GM11168 (cell line): Measurements from ENCODE around the gene MLC1.

Experiments
- in situ Hi-C: fragments of 300-500 bp; cut with MboI; formaldehyde crosslinking; loops from one replicate; pipeline ENCODE4 v1.12.0; 2022; ENCODE audit warnings: low sequenced_read_pairs; ENCODE audit not compliant: unreplicated experiment

The MLC1 gene

DNA sequence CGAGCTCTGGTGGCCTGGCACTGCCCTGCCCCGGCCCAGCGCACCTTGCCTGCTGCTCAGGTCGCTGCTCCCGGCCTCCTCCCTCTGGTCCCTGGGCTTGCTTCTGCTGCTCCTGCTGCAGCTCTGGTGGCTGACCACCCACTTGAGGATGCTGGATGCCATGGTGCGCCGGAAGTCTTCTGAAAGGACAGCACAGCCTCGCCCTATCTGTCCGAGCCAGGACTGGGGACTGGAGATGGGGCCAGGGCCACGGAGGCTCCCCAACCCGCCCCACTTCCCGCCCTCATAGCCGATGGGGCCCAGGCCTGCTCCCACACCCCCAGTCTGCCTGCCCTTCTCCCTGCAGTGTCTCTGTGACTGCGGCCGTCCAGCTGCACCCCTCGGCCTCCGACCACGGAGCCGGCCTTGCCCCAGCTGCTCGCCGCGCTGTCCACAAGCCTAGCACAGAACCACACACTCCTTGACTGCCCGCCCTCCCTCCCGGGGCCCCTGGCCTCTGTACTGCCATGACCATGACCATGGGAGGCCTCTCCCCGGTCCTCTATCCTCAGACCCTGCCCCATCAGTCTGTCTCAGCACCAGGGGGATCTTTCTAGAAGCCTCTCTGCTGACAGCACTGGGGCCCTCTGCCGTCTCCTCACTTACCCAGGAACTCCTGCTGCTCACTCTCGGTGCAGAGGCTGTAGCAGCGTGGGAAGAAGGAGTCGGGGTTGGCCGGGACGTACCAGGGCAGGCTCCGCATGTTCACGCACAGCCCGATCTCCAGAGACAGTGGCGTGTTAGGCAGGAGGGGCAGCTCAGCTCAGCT, 39.8 kb downstream of the MLC1 start:
- in situ Hi-C loops, result loop anchor here (25.0 kb wide), 2 partner anchors 283 to 1958 kb away; no protein-coding TSS in a partner anchor

DNA sequence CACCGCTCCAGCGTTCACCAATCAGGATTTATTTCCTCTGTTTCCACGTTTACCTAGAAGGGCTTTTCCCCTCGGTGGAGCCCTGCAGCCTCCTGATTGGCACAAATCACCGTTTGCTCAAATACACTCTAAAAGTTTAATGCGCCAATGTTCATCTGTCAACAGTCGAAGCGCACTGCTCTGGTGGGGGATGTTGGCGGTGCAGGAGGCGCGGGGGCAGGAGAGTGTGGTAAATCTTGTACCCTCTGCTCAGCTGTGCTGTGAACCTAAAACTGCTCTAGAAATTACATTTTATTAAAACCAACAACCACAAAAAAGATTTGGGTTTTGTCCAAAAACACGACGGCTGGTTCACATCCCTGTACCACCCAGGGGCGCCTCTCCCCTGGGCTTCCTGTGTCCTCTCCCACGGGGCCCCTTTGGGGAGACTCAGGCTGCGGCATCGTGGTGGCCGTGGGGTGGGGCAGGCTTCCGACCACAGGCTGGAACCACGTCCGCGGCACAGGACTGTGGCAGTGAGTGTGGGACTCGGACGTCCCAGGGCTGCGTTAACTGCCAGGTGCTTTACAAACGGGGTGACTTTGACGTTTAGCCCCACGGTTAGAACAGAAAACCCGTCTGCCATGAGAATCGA, 40.6 kb downstream of the MLC1 start:
- in situ Hi-C loops, result loop anchor here (25.0 kb wide), 2 partner anchors 282 to 1957 kb away; no protein-coding TSS in a partner anchor

DNA sequence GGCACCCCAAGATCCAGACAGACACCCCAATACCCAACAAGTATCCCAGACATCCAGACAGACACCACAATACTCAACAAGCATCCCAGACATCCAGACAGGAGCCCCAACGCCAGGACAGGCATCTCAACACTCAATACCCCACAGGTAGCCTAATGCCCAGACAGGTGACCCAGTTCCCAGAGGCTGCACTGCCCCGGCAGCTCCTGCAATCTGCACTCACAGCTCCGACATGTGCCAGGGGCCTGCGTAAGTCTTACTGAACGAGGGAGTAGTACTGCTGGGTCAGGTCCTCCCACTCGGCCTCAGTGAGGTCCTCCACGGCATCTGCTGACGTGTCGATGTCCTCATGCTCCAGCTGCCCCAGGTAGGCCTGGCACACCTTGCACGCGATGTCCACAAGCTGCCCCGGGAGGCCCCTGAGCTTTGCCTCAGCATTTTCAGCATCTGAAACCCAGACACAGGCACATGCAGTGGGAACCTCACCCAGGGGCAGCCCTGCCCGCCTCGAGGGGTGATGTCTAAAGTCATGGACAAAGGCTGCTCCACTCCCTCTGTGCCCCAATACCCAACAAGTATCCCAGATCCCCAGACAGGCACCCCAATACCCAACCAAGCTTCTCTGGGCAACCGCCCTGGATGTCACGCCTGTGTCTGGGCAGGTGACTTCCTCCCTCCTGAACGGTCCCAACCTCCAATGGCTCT, 43.7 kb downstream of the MLC1 start:
- in situ Hi-C loops, result loop anchor here (25.0 kb wide), 2 partner anchors 279 to 1954 kb away; no protein-coding TSS in a partner anchor

DNA sequence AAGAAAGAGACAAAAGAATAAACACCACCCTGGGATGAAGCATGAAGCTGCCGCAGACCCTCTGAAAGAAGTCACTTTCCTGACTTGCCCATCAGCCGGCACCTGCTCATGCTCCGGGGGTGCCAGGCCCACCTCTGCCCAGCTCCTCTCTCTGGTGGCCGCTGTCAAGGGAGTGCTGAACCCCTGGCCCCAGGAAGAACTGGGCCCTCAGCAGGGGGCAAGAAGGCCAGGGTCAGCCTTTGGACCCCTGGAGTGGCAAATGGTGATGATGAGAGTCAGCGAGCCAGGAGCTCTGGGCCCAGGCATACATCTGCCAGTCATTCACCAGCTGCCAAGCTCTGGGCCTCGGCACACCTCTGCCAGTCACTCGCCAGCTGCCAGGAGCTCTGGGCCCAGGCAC, 44.5 kb downstream of the MLC1 start:
- in situ Hi-C loops, result loop anchor here (25.0 kb wide), 2 partner anchors 278 to 1953 kb away; no protein-coding TSS in a partner anchor

DNA sequence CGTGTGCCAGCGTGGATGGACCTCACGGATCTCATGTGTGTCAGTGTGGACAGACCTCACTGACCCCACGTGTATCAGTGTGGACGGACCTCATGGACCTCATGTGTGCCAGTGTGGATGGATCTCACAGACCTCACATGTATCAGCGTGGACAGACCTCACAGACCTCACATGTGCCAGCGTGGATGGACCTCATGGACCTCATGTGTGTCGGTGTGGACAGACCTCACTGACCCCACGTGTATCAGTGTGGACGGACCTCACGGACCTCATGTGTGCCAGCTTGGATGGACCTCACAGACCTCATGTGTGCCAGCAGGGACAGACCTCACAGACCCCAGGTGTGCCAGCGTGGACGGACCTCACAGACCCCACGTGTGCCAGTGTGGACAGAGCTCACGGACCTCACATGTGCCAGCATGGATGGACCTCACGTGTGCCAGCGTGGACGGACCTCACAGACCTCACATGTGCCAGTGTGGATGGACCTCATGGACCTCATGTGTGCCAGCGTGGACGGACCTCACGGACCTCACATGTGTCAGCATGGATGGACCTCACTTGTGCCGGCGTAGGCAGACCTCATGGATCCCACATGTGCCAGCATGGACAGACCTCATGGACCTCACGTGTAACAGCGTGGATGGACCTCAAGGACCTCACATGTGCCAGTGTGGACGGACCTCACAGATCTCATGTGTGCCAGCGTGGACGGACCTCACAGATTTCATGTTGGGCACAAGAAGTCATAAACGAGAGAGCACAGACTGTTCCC, 45.4 kb downstream of the MLC1 start:
- in situ Hi-C loops, result loop anchor here (25.0 kb wide), 2 partner anchors 278 to 1953 kb away; no protein-coding TSS in a partner anchor

DNA sequence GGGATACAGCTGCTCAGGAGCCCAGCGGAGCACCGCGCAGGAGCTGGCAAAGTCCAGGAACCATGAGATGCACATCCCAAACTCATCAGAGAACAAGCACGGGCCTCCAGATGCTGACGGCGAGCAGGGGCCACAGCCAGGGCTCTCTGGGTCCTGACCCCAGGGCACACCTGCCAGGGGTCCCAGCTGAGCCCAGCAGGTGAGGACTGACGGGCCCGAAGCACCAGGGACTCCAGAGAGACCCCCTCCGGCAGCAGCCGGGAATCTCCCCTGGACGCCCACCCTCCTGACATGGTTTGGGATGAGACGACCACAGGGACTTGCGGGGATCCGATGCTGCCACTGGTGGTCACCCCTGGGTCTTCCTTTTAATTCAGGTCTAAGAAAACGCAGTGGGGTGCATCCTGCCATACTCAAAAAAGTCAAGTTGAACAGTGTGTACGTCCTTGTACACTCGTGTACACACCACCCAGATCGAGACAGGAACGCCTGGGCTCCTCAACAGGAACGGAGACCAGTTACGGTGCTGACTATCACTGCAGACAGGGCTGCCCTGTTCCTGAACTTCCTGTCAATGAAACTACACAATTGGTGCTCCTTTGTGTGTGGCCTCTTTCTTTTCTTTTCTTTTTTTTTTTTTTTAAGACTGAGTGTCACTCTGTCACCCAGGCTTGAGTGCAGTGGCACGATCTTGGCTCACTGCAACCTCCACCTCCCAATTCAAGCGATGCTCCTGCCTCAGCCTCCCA, 49.1 kb downstream of the MLC1 start:
- in situ Hi-C loops, result loop anchor here (25.0 kb wide), 2 partner anchors 274 to 1949 kb away; no protein-coding TSS in a partner anchor

DNA sequence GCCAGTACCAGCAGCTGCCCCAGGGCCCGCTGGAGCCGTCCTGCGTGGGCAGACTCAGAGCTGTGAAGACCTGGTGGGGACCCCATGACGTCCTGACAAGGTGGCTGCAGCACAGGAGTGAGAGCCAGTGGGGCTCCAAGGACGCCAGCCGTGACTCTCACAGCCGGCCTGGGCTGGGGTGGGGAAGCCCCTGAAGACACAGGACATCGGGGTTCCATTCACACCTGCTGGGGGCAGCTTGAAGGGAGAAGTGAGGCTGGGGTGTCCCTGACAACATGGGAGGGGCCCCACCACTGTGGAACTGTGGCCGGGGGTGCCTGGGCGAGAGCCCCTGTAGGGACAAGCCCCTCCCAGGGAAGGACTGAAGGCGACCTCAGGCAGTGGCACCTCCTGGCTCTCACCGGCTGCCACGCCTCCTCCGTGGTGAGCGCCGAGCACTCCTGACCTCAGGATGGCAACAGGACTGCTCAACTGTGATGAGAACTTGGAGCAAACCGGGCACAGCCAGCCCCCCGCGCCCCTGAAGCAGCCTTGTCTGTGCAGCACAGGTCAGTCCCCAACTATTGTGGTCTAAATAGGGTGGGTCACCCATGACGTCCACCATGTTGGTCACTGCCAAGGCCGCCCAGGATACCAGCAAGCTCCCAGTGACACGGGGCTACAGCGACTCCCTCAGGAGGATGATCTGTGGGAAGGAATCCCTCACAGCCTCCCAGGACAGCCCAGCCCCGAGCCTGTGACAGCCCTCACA, 49.9 kb downstream of the MLC1 start:
- in situ Hi-C loops, result loop anchor here (25.0 kb wide), 2 partner anchors 273 to 1948 kb away; no protein-coding TSS in a partner anchor

DNA sequence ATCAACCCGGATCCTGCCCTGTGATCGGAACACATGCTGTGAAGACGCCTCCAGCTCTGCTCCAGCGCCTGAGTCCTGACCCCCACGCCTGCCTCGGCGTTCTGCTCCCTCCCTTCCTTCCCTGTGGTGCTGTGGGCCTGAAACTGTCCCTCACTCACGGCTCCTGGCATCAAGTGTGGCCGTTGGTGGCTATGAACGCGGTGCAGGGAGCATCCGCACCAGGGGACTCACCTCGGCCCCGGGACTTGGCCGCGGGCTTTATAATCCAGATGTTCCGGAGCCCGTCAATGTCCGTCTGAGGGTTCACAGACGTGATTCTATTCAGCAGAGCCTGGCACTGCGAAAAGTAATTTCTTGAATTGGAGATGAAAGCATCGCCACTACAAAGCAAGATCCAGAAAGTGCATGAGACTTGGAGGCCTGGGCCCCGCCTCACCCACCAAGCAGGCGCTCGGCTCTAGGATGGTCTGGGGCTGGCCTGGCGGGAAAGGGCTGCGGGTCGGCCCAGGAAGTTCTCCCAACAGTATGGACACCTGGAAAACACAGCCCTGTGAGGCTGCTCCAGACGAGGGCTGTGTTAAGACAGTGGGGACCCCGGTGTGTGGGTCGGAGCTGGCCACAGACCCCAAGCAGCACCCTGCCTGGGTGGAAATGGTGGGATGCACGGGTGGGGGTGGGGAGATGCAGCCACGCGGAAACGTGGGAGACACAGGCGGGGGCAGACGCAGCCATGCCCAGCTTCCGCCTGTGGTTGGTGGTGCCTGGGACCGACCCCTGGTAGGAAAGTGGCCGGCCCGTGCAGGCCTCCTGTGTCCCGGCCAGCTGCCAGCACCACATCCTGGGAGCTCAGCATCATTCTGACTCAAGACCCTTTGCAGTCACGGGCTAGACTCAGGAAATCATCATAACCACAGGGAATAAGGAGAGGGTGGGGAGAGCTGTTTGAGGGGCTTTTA, 50.8 kb downstream of the MLC1 start:
- in situ Hi-C loops, result loop anchor here (25.0 kb wide), 2 partner anchors 272 to 1947 kb away; no protein-coding TSS in a partner anchor

DNA sequence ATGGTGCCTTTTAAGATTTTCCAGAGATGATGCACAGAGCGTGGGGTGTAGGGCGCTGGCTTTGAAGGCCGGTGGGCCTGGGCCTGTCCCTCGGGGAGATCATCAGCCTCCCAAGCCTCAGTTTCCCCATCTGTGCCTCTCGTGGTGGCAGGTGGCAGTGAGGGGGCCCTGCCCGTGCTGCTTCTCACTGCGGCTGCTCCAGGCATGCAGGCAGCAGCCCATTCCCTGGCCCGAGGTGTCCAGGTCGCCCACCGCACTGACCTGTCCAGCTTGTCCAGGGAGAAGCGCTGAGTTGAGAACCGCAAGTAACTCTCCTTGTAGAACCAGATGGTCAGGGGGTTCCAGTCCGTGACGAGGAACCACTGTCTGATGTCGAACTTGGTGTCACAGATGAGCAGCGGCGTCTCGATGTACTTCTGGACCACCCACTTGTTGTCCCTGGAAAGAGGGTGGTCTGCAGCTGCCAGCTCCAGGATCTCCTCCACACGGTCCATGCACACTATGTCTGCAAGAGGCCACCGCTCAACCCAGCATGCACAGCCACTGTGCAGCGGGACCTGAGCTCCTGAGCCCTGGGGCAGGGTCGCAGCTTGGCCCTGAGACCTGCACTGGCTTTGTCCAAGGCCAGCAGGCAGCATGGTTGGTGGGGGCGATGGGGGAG, 52.2 kb downstream of the MLC1 start:
- in situ Hi-C loops, result loop anchor here (25.0 kb wide), 2 partner anchors 271 to 1946 kb away; no protein-coding TSS in a partner anchor

DNA sequence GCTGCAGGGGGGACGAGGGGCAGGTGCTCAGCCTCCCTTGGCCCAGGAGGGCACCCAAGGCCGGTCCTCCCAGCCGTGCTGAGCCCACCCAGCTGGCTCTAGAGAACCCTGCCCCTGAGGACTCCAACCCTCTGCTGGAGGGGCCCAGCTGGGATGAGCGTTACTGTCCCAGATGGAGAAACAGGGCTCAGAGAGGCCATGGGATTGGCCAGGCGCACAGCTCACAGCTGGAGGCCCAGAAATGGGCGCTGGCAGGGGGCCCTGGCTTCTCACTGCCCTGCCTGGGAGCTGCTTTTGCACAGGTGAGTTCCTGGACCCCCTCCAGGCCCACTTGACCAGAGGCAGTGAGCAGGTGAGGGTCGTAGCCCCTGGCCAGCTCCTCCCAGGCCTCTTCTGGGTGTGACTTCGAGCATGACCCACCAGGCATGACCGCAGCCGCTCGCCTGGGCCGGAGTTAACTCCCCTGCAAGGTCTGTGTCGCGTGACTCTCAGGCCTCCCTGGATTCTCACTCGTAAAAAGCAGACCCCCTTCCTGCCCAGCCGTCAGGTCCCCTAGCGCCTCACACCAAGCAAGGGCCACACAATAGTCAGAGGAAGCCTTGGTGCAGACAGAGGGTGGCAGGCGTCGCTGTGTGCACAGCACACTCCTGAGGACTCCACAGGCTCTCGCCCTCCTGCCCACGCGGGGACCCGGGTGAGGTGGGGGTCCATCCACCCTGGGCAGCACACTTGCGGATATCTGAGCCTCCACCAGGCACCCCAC, 52.9 kb downstream of the MLC1 start:
- in situ Hi-C loops, result loop anchor here (25.0 kb wide), 2 partner anchors 270 to 1945 kb away; no protein-coding TSS in a partner anchor

DNA sequence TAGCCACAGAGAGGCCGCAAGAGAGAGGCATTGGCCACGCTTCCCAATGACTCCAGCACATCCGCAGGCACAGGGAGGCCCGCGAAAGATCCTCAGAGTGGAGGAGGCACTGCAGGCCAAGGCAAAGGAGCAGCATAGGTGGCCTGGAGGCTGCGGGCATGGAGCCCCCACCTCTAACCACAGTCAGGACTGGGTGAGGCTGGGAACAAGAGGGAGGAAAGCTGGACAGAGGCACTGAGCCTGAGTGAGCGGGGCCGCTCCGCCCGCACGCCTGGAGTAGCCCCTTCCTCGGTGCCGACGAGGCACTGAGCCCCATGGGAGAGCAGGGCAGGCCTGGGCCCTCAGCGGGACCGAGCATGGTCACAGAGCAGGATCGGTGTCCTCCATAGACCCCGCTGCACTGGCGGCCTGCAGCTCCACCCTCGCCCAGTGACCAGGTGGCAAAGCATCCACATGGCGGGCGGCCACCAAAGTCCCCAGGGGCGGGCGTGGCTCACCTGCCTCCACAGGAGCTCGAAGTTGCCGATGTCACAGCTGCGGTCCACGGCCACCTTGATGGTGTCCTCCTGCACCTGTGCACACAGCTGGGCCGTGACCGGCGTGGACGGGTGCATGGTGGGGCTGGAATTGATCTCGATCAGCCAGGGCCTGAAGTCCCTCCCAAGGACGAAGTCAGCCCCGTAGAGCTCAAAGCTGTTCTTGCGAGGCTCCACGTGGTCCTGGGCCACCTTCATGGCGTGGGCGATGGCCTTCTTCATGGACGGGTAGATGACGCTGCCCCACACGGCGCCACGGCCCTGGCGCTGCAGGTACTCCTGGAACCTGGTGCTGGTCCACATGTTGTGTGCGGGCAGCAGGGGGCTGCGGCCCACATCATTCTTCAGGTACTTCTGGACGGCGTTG, 53.8 kb downstream of the MLC1 start:
- in situ Hi-C loops, result loop anchor here (25.0 kb wide), 2 partner anchors 269 to 1944 kb away; no protein-coding TSS in a partner anchor

DNA sequence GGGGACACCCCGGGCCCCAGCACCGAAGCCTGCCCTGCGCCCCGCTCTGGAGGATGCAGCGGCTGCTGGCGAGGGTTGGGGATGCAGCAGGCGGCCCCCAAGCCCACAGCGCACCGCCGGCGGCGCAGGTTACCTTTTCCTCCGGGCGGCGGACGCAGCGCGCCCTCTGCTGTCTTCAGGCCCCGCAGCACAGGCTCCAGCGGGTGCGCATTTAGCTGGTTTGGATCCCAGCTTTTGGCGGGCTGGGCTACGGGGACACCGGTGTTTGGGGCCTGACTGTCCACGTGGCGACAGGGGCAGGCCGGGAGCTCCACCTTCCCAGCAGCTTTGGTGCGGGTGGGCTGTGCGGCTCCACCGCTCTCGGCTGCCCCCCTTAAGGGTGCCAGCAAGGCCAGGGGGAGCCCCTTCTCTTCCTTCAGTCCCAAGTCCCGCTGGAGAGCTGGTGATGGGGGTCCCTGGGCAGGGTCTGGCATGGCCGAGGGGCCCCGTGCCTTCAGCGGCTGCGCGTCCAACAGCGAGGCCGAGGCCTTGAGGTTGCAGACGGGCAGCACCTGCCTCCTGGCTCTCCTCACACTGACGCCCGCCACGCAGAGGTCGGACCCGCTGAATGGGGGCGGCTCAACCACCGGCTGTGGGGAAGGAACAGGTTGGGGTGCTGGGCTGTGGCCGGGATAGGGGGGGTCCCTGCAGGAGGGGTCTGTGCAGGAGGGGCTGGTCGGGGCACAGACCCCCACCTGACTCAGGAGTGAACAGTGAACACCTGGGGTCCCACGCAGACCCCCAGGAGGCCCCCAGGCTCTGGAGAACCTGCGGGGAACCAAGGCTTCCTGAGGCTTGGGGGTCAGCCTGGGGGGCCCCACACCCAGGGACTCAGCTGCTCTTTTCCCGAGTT, 54.7 kb downstream of the MLC1 start:
- in situ Hi-C loops, result loop anchor here (25.0 kb wide), 2 partner anchors 268 to 1943 kb away; no protein-coding TSS in a partner anchor

DNA sequence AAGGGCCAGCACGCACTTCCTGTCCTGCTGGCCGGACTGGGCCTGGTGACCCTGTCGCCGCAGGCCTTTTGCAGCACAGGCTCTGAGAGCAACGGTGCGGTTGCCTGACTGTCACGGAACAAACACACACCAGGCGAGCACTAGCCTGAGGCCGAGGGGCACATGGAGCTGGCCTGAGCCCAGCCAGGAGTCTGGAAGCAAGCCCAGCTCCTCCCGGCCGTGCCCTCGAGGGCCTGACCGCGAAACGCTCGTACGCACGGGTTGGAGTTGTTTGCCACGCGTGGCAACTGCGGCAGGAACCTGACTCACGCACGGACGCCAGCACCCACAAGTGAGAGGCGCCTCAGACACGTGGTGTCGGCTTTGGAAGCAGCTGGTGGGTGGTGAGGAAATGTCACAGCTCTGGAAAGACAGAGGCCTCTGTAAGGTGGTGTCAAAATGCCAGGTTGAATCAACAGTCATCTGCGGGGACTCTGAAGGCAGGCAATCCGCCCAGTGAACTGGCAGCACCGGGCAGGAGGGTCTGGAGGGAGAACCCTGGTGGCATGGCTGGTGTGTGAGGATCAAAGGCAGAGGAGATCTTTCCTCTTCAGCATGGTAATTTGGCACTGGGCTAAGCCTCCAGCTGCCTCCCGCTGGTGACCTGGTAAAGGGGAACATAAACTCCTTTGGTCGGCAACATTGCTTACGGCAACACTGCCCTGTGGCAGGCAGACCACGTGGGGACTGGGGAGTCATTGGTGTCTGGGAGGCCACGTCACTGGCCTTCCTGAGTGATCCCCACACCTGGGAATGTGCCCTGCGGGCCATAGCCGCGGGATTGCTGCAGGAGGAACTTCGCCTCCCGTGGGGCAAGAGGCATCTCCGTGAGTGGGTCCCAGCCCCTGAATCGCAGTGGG, 57.3 kb downstream of the MLC1 start:
- in situ Hi-C loops, result loop anchor here (5.0 to 25.0 kb wide), 3 partner anchors 96 to 1941 kb away; no protein-coding TSS in a partner anchor
